Erythroblast (primary cell): ENCODE measurements around the gene HEXD.

ENCODE experiments used
- GATA1 ChIP-seq: IDR thresholded peaks from 2 replicates; pipeline ENCODE4 v1.6.1; 2011; ENCODE audit warnings: low read depth, mild to moderate bottlenecking, control low read depth, low read length, moderate library complexity
- POLR2A ChIP-seq: IDR thresholded peaks from 2 replicates; pipeline ENCODE4 v1.6.1; 2011; ENCODE audit warnings: mild to moderate bottlenecking, low read length

GRCh38 chr17:82389379-82389778 lies 28.8 kb upstream of the HEXD start:
- TF ChIP-seq POLR2A (no peak), GATA1 (no peak)
